AG04450 (cell line): ENCODE measurements around the gene ARHGAP32. TPM values are rescaled to one million over a fixed set of nuclear protein-coding genes. Genes with fewer than 3 reads are reported as not detected.

Experiments used
- polyA plus RNA-seq: library from polyadenylated mRNA; depleted of rRNA; stranded (reverse); fragments of >200 nt; gene quantifications from 2 replicates; pipeline ENCODE4 v1.2.3, GENCODE V29; 2011; rRNA removed
- small RNA-seq: library from RNA; depleted of rRNA; stranded (forward); fragments of <200 nt; gene quantifications from one replicate; pipeline ENCODE3, GENCODE V24; 2012; ENCODE audit warnings: low read depth; ENCODE audit not compliant: insufficient read length

Gene ARHGAP32
- polyA plus RNA-seq, 1 experiment = 7.5 TPM

Small RNA genes within 50 kb of the gene (small RNA-seq; reads per million reads assigned to genes)
- gene RF00019 = not detected
- not detected for gene RNU6-874P
- gene RNU6-876P = not detected

Other genes with a start within 250 kb of the ARHGAP32 start
- not detected in 2 replicates for gene TP53AIP1, start 249.5 kb downstream of the ARHGAP32 start, polyA plus RNA-seq
- not detected in 2 replicates for gene BARX2, start 183.5 kb upstream of the ARHGAP32 start, polyA plus RNA-seq